Chondrocyte (in vitro differentiated cells): ENCODE results near the gene ENTPD6. TPM values are rescaled to one million over a fixed set of nuclear protein-coding genes. Genes with fewer than 3 reads are reported as not detected.
A peak's percentile ranks its signal among the peaks of the same experiment; 100 is the strongest.
"Not testable (repeated sequence)": the region's sequence is repeated elsewhere in the genome, so short reads cannot be mapped to it uniquely, and the experiment has no call there.

Experiments
- DNase-seq: peaks from one replicate; pipeline ENCODE4 v3.0.0; 2021; ENCODE audit warnings: mixed read lengths, low spot score
- H3K27ac Mint-ChIP-seq: one replicate; pipeline ENCODE4 v1.8.0; 2021; ENCODE audit warnings: mild to moderate bottlenecking, moderate library complexity, mixed read lengths; ENCODE audit not compliant: unreplicated experiment
- H3K27me3 Mint-ChIP-seq: 2 replicates; pipeline ENCODE4 v1.8.0; 2021; ENCODE audit warnings: low read depth, mixed read lengths
- H3K36me3 Mint-ChIP-seq: 2 replicates; pipeline ENCODE4 v1.8.0; 2021; ENCODE audit warnings: low read depth, mixed read lengths
- H3K4me1 Mint-ChIP-seq: 2 replicates; pipeline ENCODE4 v1.8.0; 2021; ENCODE audit warnings: low read depth, mild to moderate bottlenecking, mixed read lengths
- H3K4me3 Mint-ChIP-seq: one replicate; pipeline ENCODE4 v1.8.0; 2021; ENCODE audit warnings: mild to moderate bottlenecking, moderate library complexity, mixed read lengths; ENCODE audit not compliant: unreplicated experiment
- H3K9me3 Mint-ChIP-seq: 2 replicates; pipeline ENCODE4 v1.8.0; 2021; ENCODE audit warnings: low read depth, mixed read lengths
- total RNA-seq: library from RNA; stranded (reverse); gene quantifications from 3 replicates; pipeline ENCODE4 v1.2.1, GENCODE V29; 2021
- TF ChIP-seq, protein P1 (sequence below): fragments of 200-600 bp; sonication (generic); IDR thresholded peaks from 2 replicates; pipeline ENCODE4 v1.5.0; 2021; ENCODE audit warnings: antibody characterized with exemption, mild to moderate bottlenecking, moderate library complexity

Gene ENTPD6
- total RNA-seq, 1 donor from 2014 or later: 53.5 TPM

DNA sequence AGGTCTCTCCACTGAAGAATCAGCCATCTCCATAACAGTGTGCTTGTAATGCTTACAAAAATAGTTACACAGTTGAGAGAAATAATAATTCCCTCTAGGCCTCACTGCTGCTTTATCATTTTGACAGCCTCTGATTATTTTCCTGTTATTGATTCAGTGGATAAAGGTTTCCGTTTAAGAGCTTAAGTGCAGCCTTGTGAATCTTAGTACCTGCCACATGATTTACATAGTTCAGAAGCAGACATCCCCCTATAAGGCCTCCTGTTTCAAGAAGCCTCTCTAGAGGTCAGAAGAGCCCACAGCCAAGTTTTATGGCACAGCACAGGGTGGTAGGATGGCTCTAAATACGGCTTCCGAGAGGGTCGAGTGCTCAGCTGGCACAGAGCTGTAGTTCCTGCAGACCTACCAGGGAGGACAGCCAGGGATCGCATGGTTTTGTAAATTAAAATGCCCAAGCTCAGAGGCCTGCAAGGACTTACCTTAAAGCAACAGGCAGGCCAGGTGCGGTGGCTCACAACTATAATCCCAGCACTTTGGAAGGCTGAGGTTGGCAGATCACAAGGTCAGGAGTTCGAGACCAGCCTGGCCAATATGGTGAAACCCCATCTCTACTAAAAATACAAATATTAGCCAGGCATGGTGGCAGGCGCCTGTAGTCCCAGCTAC, 34.8 kb downstream of the ENTPD6 start:
- TF ChIP-seq, protein P1, sequence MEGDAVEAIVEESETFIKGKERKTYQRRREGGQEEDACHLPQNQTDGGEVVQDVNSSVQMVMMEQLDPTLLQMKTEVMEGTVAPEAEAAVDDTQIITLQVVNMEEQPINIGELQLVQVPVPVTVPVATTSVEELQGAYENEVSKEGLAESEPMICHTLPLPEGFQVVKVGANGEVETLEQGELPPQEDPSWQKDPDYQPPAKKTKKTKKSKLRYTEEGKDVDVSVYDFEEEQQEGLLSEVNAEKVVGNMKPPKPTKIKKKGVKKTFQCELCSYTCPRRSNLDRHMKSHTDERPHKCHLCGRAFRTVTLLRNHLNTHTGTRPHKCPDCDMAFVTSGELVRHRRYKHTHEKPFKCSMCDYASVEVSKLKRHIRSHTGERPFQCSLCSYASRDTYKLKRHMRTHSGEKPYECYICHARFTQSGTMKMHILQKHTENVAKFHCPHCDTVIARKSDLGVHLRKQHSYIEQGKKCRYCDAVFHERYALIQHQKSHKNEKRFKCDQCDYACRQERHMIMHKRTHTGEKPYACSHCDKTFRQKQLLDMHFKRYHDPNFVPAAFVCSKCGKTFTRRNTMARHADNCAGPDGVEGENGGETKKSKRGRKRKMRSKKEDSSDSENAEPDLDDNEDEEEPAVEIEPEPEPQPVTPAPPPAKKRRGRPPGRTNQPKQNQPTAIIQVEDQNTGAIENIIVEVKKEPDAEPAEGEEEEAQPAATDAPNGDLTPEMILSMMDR: no peak
- H3K27ac Mint-ChIP-seq: no peak overlapping the region
- H3K4me3 Mint-ChIP-seq: no peak overlapping the region
- H3K27me3 Mint-ChIP-seq: no peaks in the 10 kb centered on the region
- no peaks in the 10 kb centered on the region for H3K9me3 Mint-ChIP-seq
- DNase-seq: no peak
- H3K36me3 Mint-ChIP-seq: no peaks in the 10 kb centered on the region
- peaks cover 67% of the 10 kb centered on the region for H3K4me1 Mint-ChIP-seq

DNA sequence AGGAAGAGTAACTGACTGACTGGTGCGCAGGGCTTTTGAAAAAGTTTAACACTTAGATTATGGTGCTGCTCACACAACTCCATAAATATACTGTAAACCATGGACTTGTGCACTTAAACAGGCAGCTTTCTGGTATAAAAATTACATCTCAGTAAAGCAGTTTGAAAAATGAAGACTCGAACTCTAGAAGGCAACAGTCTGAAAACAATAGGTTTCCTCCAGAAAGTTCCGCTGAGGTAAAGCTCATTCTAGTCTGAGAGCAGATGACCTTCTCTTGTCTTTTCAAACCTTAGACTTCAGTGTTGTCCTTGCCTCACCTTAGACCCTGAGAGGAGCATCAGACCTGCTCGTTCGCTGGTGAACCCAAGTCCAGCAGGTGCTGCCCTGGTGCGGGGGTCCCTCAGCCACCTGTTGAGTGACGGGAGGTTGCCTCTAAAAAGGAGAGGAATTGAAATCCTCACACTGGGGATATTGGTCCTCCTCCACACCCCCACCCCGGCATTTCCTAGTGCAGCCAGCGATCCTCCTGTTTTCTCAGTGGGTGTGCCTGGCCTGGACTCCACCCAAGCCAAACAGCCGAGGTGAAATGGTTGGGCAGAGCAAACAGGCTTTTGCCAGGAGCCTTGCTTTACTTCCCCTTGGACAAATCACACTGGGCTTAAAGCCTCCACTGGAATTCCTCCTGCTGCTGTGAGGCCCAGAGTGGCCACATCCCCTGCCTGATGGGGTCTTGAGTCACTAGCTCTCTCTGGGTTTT, 37.7 kb downstream of the ENTPD6 start:
- TF ChIP-seq, protein P1: no peak
- H3K4me3 Mint-ChIP-seq: no peak overlapping the region
- H3K36me3 Mint-ChIP-seq: no peaks in the 10 kb centered on the region
- peak overlapping the region; percentile 98 for H3K27ac Mint-ChIP-seq
- peak; percentile 87 for DNase-seq
- peaks cover 74% of the 10 kb centered on the region for H3K4me1 Mint-ChIP-seq
- no peaks in the 10 kb centered on the region for H3K27me3 Mint-ChIP-seq
- H3K9me3 Mint-ChIP-seq: no peaks in the 10 kb centered on the region

DNA sequence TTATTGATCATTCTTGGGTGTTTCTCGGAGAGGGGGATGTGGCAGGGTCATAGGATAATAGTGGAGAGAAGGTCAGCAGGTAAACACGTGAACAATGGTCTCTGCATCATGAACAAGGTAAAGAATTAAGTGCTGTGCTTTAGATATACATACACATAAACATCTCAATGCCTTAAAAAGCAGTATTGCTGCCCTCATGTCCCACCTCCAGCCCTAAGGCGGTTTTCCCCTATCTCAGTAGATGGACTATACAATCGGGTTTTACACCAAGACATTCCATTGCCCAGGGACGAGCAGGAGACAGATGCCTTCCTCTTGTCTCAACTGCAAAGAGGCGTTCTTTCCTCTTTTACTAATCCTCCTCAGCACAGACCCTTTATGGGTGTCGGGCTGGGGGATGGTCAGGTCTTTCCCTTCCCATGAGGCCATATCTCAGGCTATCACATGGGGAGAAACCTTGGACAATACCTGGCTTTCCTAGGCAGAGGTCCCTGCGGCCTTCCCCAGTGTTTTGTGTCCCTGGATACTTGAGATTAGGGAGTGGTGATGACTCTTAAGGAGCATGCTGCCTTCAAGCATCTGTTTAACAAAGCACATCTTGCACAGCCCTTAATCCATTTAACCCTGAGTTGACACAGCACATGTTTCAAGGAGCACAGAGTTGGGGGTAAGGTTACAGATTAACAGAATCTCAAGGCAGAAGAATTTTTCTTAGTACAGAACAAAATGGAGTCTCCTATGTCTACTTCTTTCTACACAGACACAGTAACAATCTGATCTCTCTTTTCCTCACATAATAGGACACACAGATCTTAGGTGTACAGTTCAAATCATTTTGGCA, 38.7 kb downstream of the ENTPD6 start:
- H3K4me1 Mint-ChIP-seq: peaks cover 85% of the 10 kb centered on the region
- not testable (repeated sequence) for H3K9me3 Mint-ChIP-seq, H3K4me3 Mint-ChIP-seq, H3K36me3 Mint-ChIP-seq, H3K27me3 Mint-ChIP-seq, DNase-seq
- H3K27ac Mint-ChIP-seq: peak overlapping the region; percentile 98

DNA sequence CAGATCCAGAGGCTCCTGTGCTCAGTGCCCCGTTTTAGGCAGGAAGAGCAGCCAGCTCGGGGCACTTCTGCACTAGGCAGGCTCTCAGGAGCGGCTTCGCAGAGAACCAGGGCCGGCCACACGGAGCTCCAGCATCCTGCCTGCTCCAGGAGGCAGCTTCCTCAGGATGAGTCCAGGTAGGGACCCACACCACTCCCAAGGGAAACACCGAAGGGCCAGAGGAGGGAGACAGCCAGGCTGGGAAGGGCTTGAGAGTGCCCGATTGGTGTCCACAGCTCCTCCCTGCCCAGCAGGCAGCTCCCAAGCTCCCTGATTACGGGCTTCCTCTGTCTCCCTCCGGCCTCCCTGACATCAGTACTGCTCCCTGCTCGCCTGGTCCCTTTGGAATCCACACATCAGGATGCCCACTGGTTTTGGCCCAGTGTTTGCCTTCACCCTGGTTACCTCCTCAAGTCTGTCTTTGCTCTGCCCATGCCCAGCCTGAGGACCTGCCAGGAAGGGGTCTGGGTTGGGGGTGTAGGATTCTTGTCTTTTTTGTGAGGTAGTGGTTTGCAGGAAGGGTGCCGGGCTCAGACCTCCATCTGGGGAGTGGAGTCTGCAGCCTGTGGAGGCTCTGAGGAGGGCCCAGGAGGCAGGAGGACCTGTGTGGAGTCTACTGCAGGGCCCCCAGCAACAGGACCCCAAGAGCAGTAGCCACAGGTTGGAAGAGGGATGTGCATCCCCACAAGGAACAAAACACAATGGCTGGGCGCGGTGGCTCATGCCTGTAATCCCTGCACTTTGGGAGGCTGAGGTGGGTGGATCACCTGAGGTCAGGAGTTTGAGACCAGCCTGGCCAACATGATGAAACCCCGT, 41.2 kb downstream of the ENTPD6 start:
- Mint-ChIP-seq H3K36me3 (no peaks in the 10 kb centered on the region), H3K9me3 (no peaks in the 10 kb centered on the region), H3K4me3 (no peak overlapping the region), H3K4me1 (peaks cover 84% of the 10 kb centered on the region), H3K27me3 (no peaks in the 10 kb centered on the region), H3K27ac (peak overlapping the region; percentile 98)
- peak; percentile 84 for DNase-seq
- TF ChIP-seq, protein P1: no peak

GRCh38 chr20:25237610-25238318, 42.3 kb downstream of the ENTPD6 start:
- no peaks in the 10 kb centered on the region for H3K9me3 Mint-ChIP-seq
- peak overlapping the region; percentile 98 for H3K27ac Mint-ChIP-seq
- TF ChIP-seq, protein P1: no peak
- peaks cover 88% of the 10 kb centered on the region for H3K4me1 Mint-ChIP-seq
- no peaks in the 10 kb centered on the region for H3K36me3 Mint-ChIP-seq
- no peaks in the 10 kb centered on the region for H3K27me3 Mint-ChIP-seq
- H3K4me3 Mint-ChIP-seq: no peak overlapping the region
- DNase-seq: peak; percentile 84
